Ramos (cell line): Measurements from ENCODE around the gene LSG1.

ENCODE experiments used
- in situ Hi-C: fragments of 300-500 bp; cut with MboI; formaldehyde crosslinking; loops from one replicate; pipeline ENCODE4 v1.14.3; 2022; ENCODE audit warnings: low sequenced_read_pairs; ENCODE audit not compliant: unreplicated experiment

Gene LSG1

DNA sequence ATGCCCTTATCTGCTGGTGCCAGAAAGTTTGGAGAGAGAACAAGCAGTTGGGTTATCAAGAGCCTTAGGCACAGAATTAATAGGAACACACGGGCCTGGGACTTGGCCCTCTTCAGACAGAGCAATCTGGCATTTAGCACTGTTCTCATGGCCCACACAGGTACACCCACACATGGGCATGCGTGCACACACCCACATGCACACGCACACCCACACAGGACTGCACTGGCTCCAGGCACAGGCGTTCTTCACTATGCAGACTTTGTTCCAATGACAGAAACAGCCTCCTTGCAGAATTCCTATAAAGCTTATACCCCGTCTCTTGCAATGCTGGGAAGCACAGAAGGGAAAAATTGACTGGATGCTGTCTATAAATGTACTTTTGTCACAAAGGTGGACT, 75.1 kb downstream of the LSG1 start:
- in situ Hi-C loops: loop anchor here (10.0 kb wide), 1 partner anchor 262 kb away; no protein-coding TSS in a partner anchor

DNA sequence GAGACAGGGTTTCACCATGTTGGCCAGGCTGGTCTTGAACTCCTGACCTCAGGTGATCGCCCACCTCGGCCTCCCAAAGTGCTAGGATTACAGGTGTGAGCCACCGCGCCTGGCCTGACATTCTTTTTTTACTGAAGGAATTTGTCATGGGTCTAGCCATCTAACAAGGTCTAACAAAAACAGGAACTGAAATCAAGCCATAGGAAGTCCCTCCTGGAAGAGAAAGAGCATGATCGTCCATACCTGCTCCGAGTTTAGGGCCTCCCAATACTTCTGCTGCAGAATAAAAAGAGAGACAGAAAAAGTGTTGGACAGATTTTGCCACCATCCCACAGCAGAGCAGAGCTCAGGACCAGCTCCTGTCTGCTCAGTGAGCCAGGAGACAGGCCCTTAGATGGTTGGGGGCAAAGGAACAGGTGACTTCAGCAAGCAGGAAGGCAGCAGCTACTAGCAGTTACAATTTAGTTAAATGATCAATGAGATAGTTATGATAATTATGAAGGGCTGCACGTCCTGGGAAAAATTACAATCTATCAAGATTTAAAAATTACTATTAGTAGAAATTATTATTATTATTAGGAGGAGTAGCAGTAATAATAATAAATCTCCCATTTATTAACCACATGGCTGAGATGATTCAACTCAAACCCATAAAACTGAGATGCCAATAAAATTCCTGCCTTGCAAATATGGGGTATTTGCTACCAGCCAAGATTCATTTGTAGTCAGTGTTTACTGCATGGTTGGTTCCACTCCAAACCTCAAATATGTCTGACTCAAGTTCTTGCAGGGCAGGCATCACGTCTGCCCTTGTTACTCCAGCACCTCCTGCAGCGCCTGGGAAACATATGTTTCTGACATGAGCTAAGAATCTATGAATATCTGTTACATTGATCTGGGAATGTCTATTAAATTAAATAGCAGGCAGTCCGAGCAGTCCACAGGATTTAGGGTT, 78.9 kb downstream of the LSG1 start:
- in situ Hi-C loops: loop anchor here (10.0 kb wide), 1 partner anchor 258 kb away; no protein-coding TSS in a partner anchor
